Body of pancreas (tissue), 4 donors: ENCODE measurements around the gene ZGPAT.

Experiments used
- POLR2A ChIP-seq, 3 donors: fragments of 450-650 bp; IDR thresholded peaks; one replicate each; pipeline ENCODE4 v1.6.1; 2016; ENCODE audit warnings: antibody characterized with exemption in 3 of 3, mild to moderate bottlenecking in 2 of 3
- TF ChIP-seq, protein P1 (sequence below), 7 experiments: fragments of 450-650 bp in 4 of 7; fragments of 200-600 bp in 3 of 7; sonication (generic) in 3 of 7; IDR thresholded peaks; one replicate each; pipeline ENCODE4 v1.5.1; 2016 to 2019; ENCODE audit warnings: antibody characterized with exemption in 7 of 7

DNA sequence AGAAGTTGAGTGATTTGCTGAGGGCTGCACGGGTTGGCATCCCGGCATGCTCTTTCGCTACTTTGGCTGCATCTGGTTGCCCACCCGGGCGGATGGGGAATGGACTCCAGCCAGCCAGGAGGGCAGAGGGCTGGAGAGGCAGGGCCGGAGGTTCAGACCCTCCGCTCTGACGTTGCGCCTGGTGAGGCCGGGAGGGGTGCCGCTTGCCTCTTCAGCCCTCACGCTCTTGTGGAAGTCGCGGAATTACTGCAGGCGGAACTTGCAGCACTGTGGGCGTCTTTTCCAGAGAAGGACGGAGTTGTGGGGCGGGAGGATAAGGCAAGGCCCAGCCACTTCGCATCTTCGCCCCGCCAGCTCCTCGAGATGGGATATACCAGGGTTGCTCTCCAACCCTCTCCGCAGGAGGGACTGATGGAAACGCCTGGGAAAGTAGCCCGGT is 49.1 kb upstream of the ZGPAT start:
- TF ChIP-seq, protein P1, sequence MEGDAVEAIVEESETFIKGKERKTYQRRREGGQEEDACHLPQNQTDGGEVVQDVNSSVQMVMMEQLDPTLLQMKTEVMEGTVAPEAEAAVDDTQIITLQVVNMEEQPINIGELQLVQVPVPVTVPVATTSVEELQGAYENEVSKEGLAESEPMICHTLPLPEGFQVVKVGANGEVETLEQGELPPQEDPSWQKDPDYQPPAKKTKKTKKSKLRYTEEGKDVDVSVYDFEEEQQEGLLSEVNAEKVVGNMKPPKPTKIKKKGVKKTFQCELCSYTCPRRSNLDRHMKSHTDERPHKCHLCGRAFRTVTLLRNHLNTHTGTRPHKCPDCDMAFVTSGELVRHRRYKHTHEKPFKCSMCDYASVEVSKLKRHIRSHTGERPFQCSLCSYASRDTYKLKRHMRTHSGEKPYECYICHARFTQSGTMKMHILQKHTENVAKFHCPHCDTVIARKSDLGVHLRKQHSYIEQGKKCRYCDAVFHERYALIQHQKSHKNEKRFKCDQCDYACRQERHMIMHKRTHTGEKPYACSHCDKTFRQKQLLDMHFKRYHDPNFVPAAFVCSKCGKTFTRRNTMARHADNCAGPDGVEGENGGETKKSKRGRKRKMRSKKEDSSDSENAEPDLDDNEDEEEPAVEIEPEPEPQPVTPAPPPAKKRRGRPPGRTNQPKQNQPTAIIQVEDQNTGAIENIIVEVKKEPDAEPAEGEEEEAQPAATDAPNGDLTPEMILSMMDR (IDR thresholded peaks at IDR 0.05), result no peak
- no peak for TF ChIP-seq POLR2A (IDR thresholded peaks at IDR 0.05)
